ENCODE results near the gene TSC2.

DNA sequence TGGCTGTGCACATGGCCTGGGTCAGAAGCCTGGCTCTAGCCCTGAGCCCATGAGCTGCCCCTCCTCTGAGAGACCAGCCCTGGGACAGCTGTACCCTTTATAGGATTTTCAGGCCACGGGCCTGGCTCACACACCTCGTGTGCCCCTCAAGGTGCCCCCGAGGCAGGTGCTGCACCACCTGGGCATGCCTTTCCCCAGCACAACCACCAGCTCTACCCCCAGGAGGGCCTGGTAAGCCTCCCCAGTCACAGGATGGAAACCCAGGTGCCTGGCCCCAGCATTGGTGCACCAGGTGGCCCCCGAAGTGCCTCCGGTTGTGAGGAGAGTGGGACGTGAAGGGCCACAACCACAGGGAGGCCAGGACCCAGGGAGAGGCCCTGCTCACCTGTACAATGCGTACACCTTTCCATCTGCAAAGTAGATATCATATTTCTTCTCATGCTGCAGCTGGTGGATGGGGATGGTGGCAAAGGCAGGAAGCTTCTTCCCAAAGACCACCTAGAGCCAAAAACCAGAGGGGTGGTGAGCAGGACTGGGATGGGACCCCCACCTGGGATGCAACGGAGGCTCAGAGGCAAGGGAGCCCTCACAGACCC is 44.5 kb upstream of the TSC2 start:
- TF ChIP-seq, protein P1, sequence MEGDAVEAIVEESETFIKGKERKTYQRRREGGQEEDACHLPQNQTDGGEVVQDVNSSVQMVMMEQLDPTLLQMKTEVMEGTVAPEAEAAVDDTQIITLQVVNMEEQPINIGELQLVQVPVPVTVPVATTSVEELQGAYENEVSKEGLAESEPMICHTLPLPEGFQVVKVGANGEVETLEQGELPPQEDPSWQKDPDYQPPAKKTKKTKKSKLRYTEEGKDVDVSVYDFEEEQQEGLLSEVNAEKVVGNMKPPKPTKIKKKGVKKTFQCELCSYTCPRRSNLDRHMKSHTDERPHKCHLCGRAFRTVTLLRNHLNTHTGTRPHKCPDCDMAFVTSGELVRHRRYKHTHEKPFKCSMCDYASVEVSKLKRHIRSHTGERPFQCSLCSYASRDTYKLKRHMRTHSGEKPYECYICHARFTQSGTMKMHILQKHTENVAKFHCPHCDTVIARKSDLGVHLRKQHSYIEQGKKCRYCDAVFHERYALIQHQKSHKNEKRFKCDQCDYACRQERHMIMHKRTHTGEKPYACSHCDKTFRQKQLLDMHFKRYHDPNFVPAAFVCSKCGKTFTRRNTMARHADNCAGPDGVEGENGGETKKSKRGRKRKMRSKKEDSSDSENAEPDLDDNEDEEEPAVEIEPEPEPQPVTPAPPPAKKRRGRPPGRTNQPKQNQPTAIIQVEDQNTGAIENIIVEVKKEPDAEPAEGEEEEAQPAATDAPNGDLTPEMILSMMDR (IDR thresholded peaks at IDR 0.05), result no peak
- TF ChIP-seq POLR2A (IDR thresholded peaks at IDR 0.05), result no peak

Measured in breast epithelium (tissue), 3 donors.